Esophagus muscularis mucosa (tissue), 4 donors: ENCODE measurements around the gene DAZAP2.
A peak's percentile ranks its signal among the peaks of the same experiment; 100 is the strongest.

Experiments
- EP300 ChIP-seq: sonication (generic); formaldehyde crosslinking; IDR thresholded peaks from one replicate; pipeline ENCODE4 v1.6.1; 2017; ENCODE audit warnings: antibody characterized with exemption
- POLR2A ChIP-seq: fragments of 450-650 bp; IDR thresholded peaks from one replicate; pipeline ENCODE4 v1.6.1; 2017; ENCODE audit warnings: antibody characterized with exemption, moderate library complexity, mild to moderate bottlenecking, low read depth
- POLR2AphosphoS5 ChIP-seq, 2 donors: sonication (generic); formaldehyde crosslinking; IDR thresholded peaks; one replicate each; pipeline ENCODE4 v1.6.1; 2017; ENCODE audit warnings: antibody characterized with exemption in 2 of 2
- TF ChIP-seq, protein P1 (sequence below), 3 experiments: fragments of 200-600 bp in 2 of 3; fragments of 450-650 bp in 1 of 3; sonication (generic) in 2 of 3; IDR thresholded peaks; one replicate each; pipeline ENCODE4 v1.5.1; 2017 to 2019; ENCODE audit warnings: antibody characterized with exemption in 3 of 3, mild to moderate bottlenecking in 2 of 3, moderate library complexity in 1 of 3

DNA sequence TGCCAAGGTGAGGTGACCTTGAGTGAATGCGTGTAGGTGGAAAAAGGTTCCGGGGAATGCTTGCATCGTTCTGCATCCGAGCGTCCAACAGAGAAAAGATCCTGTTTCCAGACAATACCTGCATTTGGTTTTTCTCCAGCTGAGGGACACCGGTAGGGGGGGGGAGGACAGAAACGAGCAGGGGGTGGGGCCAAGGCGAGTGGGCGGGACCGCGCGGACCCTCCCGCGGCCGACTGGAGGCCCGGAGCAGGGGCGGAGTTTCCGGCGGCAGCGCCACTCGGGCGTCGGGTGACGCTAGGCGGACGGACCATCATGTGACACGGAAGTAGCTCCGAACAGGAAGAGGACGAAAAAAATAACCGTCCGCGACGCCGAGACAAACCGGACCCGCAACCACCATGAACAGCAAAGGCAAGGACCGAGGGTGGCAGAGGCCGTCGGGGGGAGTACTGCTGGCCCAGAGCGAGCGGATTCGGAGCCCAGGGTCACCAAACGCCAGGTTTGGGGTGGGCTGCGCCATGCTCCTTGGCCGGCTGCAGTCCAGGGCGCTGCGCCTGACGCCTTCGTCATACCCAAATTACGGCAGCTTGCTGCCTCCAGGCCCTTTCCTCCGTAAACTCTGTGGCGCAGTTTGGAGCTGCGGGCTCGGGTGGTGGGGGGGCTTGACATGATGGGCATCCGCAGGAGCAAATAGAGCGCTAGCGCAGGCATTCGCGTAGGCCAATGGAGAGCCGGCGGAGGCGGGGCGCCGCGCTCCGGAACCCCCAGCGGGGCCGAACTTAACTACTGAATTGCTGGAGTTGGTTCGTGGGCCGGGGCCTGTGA is at the start of gene DAZAP2:
- TF ChIP-seq POLR2A (peak; percentile 94), POLR2AphosphoS5 (IDR thresholded peaks at IDR 0.05) (peak; percentile 92 to 99), EP300 (no peak)
- TF ChIP-seq, protein P1, sequence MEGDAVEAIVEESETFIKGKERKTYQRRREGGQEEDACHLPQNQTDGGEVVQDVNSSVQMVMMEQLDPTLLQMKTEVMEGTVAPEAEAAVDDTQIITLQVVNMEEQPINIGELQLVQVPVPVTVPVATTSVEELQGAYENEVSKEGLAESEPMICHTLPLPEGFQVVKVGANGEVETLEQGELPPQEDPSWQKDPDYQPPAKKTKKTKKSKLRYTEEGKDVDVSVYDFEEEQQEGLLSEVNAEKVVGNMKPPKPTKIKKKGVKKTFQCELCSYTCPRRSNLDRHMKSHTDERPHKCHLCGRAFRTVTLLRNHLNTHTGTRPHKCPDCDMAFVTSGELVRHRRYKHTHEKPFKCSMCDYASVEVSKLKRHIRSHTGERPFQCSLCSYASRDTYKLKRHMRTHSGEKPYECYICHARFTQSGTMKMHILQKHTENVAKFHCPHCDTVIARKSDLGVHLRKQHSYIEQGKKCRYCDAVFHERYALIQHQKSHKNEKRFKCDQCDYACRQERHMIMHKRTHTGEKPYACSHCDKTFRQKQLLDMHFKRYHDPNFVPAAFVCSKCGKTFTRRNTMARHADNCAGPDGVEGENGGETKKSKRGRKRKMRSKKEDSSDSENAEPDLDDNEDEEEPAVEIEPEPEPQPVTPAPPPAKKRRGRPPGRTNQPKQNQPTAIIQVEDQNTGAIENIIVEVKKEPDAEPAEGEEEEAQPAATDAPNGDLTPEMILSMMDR (IDR thresholded peaks at IDR 0.05), result peak in 2 of 3 experiments; percentile 12 to 42
